Kidney capillary endothelial cell (primary cell): ENCODE data around the gene CALN1.
"Not testable (repeated sequence)": the region's sequence is repeated elsewhere in the genome, so short reads cannot be mapped to it uniquely, and the experiment has no call there.

Experiments
- DNase-seq: peaks from one replicate; pipeline ENCODE4 v3.0.0-alpha.2; 2018; ENCODE audit warnings: low spot score

CALN1 gene

GRCh38 chr7:71864130-71864529 is 548.0 kb downstream of the CALN1 start:
- DNase-seq: no peak

GRCh38 chr7:71860572-71860971 is 551.6 kb downstream of the CALN1 start:
- no peak for DNase-seq

GRCh38 chr7:71857338-71857737 is 554.8 kb downstream of the CALN1 start:
- no peak for DNase-seq

GRCh38 chr7:71854546-71855397 is 557.4 kb downstream of the CALN1 start:
- no peak for DNase-seq

GRCh38 chr7:71851776-71852498 is 560.2 kb downstream of the CALN1 start:
- no peak for DNase-seq

GRCh38 chr7:71846160-71846559 is 566.0 kb downstream of the CALN1 start:
- no peak for DNase-seq

- DNase-seq: no peak
These were observed 568.5 kb downstream of the CALN1 start for GRCh38 chr7:71843676-71844075.

GRCh38 chr7:71842786-71843185 is 569.4 kb downstream of the CALN1 start:
- DNase-seq: no peak

- DNase-seq: no peak
These were observed 569.8 kb downstream of the CALN1 start for GRCh38 chr7:71842381-71842780.

GRCh38 chr7:71835056-71835455 is 577.1 kb downstream of the CALN1 start:
- no peak for DNase-seq

GRCh38 chr7:71829515-71829914 is 582.6 kb downstream of the CALN1 start:
- DNase-seq: no peak

- no peak for DNase-seq
These were observed 583.8 kb downstream of the CALN1 start for GRCh38 chr7:71828361-71828760.

GRCh38 chr7:71826141-71826540 is 586.0 kb downstream of the CALN1 start:
- no peak for DNase-seq

GRCh38 chr7:71824006-71824760 is 588.0 kb downstream of the CALN1 start:
- no peak for DNase-seq

GRCh38 chr7:71822406-71822805 is 589.7 kb downstream of the CALN1 start:
- DNase-seq: not testable (repeated sequence)

GRCh38 chr7:71817916-71818315 is 594.2 kb downstream of the CALN1 start:
- DNase-seq: no peak

- DNase-seq: no peak
These were observed 604.0 kb downstream of the CALN1 start for GRCh38 chr7:71808115-71808514.

- DNase-seq: no peak
These were observed 607.9 kb downstream of the CALN1 start for GRCh38 chr7:71804256-71804655.

- DNase-seq: no peak
These were observed 610.2 kb downstream of the CALN1 start for GRCh38 chr7:71801976-71802375.

- DNase-seq: no peak
These were observed 611.8 kb downstream of the CALN1 start for GRCh38 chr7:71800321-71800720.

GRCh38 chr7:71795410-71795809 is 616.7 kb downstream of the CALN1 start:
- DNase-seq: no peak

- no peak for DNase-seq
These were observed 618.9 kb downstream of the CALN1 start for GRCh38 chr7:71793251-71793650.

GRCh38 chr7:71787513-71787912 is 624.6 kb downstream of the CALN1 start:
- DNase-seq: no peak
